GM23338 (cell line): ENCODE results near the gene OR1K1. TPM values are rescaled to one million over a fixed set of nuclear protein-coding genes. Genes with fewer than 3 reads are reported as not detected.

Experiments
- ATAC-seq: fragments of 200-7000 bp; cut with Tn5 transposase; 3 replicates; pipeline ENCODE4 v1.9.1; 2020
- DNase-seq: peaks from one replicate; pipeline ENCODE4 v3.0.0-alpha.2; 2015; ENCODE audit warnings: low spot score
- H2AFZ ChIP-seq: fragments of 200-600 bp; sonication (generic); 2 replicates; pipeline ENCODE4 v1.8.0; 2016; ENCODE audit warnings: antibody characterized with exemption, mild to moderate bottlenecking, moderate library complexity
- H3F3A ChIP-seq: fragments of 200-600 bp; sonication (generic); replicated peaks from 2 replicates; pipeline ENCODE4 v1.8.0; 2017; ENCODE audit warnings: antibody characterized with exemption, mixed run types, low read depth
- H3K27ac ChIP-seq: fragments of 200-600 bp; sonication (generic); 2 replicates; pipeline ENCODE4 v1.6.1; 2016; ENCODE audit warnings: low read depth
- H3K27me3 ChIP-seq: fragments of 200-600 bp; sonication (generic); 2 replicates; pipeline ENCODE4 v1.8.0; 2016; ENCODE audit warnings: mild to moderate bottlenecking, mixed run types, moderate library complexity; ENCODE audit not compliant: insufficient read depth
- H3K36me3 ChIP-seq: fragments of 200-600 bp; sonication (generic); 2 replicates; pipeline ENCODE4 v1.8.0; 2016; ENCODE audit warnings: mild to moderate bottlenecking; ENCODE audit not compliant: insufficient read depth
- H3K4me1 ChIP-seq: fragments of 200-600 bp; sonication (generic); 2 replicates; pipeline ENCODE4 v1.8.0; 2016; ENCODE audit warnings: mild to moderate bottlenecking, moderate library complexity; ENCODE audit not compliant: insufficient read depth
- H3K4me2 ChIP-seq: fragments of 200-600 bp; sonication (generic); 2 replicates; pipeline ENCODE4 v1.7.1; 2017; ENCODE audit warnings: mixed run types
- H3K4me3 ChIP-seq: fragments of 200-600 bp; sonication (generic); 2 replicates; pipeline ENCODE4 v1.6.1; 2016; ENCODE audit warnings: mixed run types
- H3K79me2 ChIP-seq: fragments of 200-600 bp; sonication (generic); replicated peaks from 2 replicates; pipeline ENCODE4 v1.8.0; 2017; ENCODE audit warnings: mild to moderate bottlenecking; ENCODE audit not compliant: insufficient read depth
- H3K9me2 ChIP-seq: fragments of 200-600 bp; sonication (generic); 2 replicates; pipeline ENCODE4 v1.8.0; 2017; ENCODE audit not compliant: insufficient read depth
- H4K20me1 ChIP-seq: fragments of 200-600 bp; sonication (generic); replicated peaks from 2 replicates; pipeline ENCODE4 v1.8.0; 2017; ENCODE audit warnings: mild to moderate bottlenecking; ENCODE audit not compliant: insufficient read depth
- H3K27ac Mint-ChIP-seq: 2 replicates; pipeline ENCODE4 v1.8.0; 2020; ENCODE audit warnings: inconsistent platforms, mild to moderate bottlenecking, moderate library complexity, mixed read lengths
- H3K27me3 Mint-ChIP-seq: 3 replicates; pipeline ENCODE4 v1.8.0; 2022; ENCODE audit warnings: low read depth, mild to moderate bottlenecking, moderate library complexity, mixed read lengths, inconsistent platforms; ENCODE audit not compliant: insufficient read depth, poor library complexity
- H3K36me3 Mint-ChIP-seq: 3 replicates; pipeline ENCODE4 v1.8.0; 2021; ENCODE audit warnings: low read depth, mild to moderate bottlenecking, inconsistent platforms, moderate library complexity, mixed read lengths
- H3K4me1 Mint-ChIP-seq: 3 replicates; pipeline ENCODE4 v1.8.0; 2020; ENCODE audit warnings: mild to moderate bottlenecking, inconsistent platforms, mixed read lengths
- H3K4me3 Mint-ChIP-seq: 3 replicates; pipeline ENCODE4 v1.8.0; 2021; ENCODE audit warnings: moderate library complexity, mild to moderate bottlenecking, inconsistent platforms, mixed read lengths
- H3K9me3 Mint-ChIP-seq: 3 replicates; pipeline ENCODE4 v1.8.0; 2020; ENCODE audit warnings: moderate library complexity, mild to moderate bottlenecking, inconsistent platforms, mixed read lengths
- CREB1 ChIP-seq: fragments of 250-450 bp; sonication (Bioruptor Pico); IDR thresholded peaks from 2 replicates; pipeline ENCODE4 v1.5.0; 2020; ENCODE audit warnings: low read depth, mild to moderate bottlenecking, moderate library complexity
- EZH2 ChIP-seq: fragments of 200-600 bp; sonication (generic); IDR thresholded peaks from one replicate; pipeline ENCODE4 v1.8.0; 2017; ENCODE audit warnings: antibody characterized with exemption, mild to moderate bottlenecking, low read depth; ENCODE audit not compliant: unreplicated experiment
- EZH2phosphoT487 ChIP-seq: fragments of 200-600 bp; sonication (generic); IDR thresholded peaks from one replicate; pipeline ENCODE4 v1.8.1; 2018; ENCODE audit warnings: antibody characterized with exemption; ENCODE audit not compliant: unreplicated experiment
- JUNB ChIP-seq: IDR thresholded peaks from one replicate; pipeline ENCODE4 v1.6.1; 2016; ENCODE audit warnings: antibody characterized with exemption; ENCODE audit not compliant: unreplicated experiment
- NANOG ChIP-seq: IDR thresholded peaks from 2 replicates; pipeline ENCODE4 v1.6.1; 2016; ENCODE audit warnings: antibody characterized with exemption, borderline replicate concordance
- STAT1 ChIP-seq: IDR thresholded peaks from one replicate; pipeline ENCODE4 v1.6.1; 2016; ENCODE audit warnings: antibody characterized with exemption; ENCODE audit not compliant: unreplicated experiment
- ZNF114 ChIP-seq: fragments of 250-450 bp; sonication (Bioruptor Pico); IDR thresholded peaks from 2 replicates; pipeline ENCODE4 v1.5.0; 2020; ENCODE audit warnings: mild to moderate bottlenecking, moderate library complexity
- ZNF331 ChIP-seq: fragments of 250-450 bp; sonication (Bioruptor Pico); IDR thresholded peaks from 2 replicates; pipeline ENCODE4 v1.5.0; 2020; ENCODE audit warnings: low read depth, mild to moderate bottlenecking, moderate library complexity
- polyA plus RNA-seq: library from polyadenylated mRNA; unstranded; fragments of >200 nt; fragmentation: Nextera tagmentation; extraction: Ambion mirVana; gene quantifications from 2 replicates; pipeline ENCODE4 v1.2.1, GENCODE V29; 2016
- total RNA-seq: library from RNA; depleted of rRNA; stranded (reverse); fragments of >200 nt; shearing (Covaris generic); gene quantifications from 2 replicates; pipeline ENCODE4 v1.2.3, GENCODE V29; 2014
- TF ChIP-seq, protein P1 (sequence below): fragments of 250-450 bp; sonication (Bioruptor Pico); IDR thresholded peaks from 2 replicates; pipeline ENCODE4 v1.5.0; 2020; ENCODE audit warnings: mild to moderate bottlenecking, moderate library complexity
- TF ChIP-seq, protein P2 (sequence below), 2 experiments: fragments of 200-600 bp in 1 of 2; sonication (generic) in 1 of 2; conservative IDR thresholded peaks; 2 replicates each; pipeline versions ENCODE4 v1.5.1 to v1.6.1; 2016 to 2017; ENCODE audit warnings: antibody characterized with exemption in 2 of 2, low read depth in 2 of 2, mild to moderate bottlenecking in 2 of 2, moderate library complexity in 1 of 2
- TF ChIP-seq, protein P3 (sequence below): IDR thresholded peaks from 2 replicates; pipeline ENCODE4 v1.6.1; 2016; ENCODE audit warnings: antibody characterized with exemption

Gene OR1K1
- total and polyA plus RNA-seq, 2 experiments from 2014 or later, result not detected

DNA sequence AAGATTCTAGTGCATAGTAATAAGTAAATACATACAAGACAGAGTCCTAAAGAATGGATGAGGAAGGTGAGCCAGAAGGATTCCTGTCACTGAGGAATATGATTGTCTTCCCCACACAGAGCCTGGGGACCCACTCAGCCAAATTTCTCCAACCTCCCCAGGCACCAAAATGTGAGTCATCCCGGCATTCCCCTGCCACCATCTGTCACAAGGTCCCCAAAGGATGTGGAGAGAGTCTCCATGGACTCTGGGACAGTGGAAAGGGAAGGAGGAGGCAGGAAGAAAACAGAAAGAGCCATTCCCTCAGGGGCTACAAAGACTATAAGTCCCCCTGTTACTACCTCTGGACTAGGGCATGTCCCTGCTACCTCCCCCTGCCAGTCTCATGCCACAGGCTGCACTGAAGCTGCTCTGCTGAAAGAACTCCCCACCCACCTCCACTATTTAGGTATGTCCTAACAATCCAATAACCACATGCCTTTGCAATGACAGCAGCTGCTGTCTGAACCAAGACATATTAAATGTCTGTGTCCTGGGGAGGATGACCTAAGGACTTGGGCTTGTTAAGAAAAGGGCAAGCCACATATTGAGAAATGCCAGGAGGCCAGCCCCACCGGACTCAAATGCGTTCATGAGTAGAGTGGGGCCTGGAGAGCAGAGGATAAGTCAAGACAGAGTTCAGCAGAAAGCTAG, 21.8 kb upstream of the OR1K1 start:
- DNase-seq (no peak), ATAC-seq (no peak)
- Mint-ChIP-seq H3K4me1 (no peaks in the 10 kb centered on the region), H3K9me3 (peaks cover 77% of the 10 kb centered on the region), H3K4me3 (no peak overlapping the region), H3K27ac (no peak overlapping the region), H3K36me3 (no peaks in the 10 kb centered on the region; the same call in none of the 3 replicates), H3K27me3 (no peaks in the 10 kb centered on the region)
- Histone ChIP-seq H3K4me3 (no peak overlapping the region), H3K27ac (no peak overlapping the region), H3K27me3 (no peaks in the 10 kb centered on the region), H3K4me2 (no peak overlapping the region), H3K36me3 (no peaks in the 10 kb centered on the region), H3F3A (no peaks in the 10 kb centered on the region), H2AFZ (no peak overlapping the region), H4K20me1 (no peaks in the 10 kb centered on the region), H3K9me2 (no peaks in the 10 kb centered on the region), H3K4me1 (no peaks in the 10 kb centered on the region), H3K79me2 (no peaks in the 10 kb centered on the region)
- TF ChIP-seq ZNF331 (CRISPR knock-in tag) (no peak), NANOG (no peak), JUNB (no peak), STAT1 (no peak), EZH2 (no peak), ZNF114 (CRISPR knock-in tag) (no peak), CREB1 (CRISPR knock-in tag) (no peak), EZH2phosphoT487 (no peak)
- TF ChIP-seq, protein P1, sequence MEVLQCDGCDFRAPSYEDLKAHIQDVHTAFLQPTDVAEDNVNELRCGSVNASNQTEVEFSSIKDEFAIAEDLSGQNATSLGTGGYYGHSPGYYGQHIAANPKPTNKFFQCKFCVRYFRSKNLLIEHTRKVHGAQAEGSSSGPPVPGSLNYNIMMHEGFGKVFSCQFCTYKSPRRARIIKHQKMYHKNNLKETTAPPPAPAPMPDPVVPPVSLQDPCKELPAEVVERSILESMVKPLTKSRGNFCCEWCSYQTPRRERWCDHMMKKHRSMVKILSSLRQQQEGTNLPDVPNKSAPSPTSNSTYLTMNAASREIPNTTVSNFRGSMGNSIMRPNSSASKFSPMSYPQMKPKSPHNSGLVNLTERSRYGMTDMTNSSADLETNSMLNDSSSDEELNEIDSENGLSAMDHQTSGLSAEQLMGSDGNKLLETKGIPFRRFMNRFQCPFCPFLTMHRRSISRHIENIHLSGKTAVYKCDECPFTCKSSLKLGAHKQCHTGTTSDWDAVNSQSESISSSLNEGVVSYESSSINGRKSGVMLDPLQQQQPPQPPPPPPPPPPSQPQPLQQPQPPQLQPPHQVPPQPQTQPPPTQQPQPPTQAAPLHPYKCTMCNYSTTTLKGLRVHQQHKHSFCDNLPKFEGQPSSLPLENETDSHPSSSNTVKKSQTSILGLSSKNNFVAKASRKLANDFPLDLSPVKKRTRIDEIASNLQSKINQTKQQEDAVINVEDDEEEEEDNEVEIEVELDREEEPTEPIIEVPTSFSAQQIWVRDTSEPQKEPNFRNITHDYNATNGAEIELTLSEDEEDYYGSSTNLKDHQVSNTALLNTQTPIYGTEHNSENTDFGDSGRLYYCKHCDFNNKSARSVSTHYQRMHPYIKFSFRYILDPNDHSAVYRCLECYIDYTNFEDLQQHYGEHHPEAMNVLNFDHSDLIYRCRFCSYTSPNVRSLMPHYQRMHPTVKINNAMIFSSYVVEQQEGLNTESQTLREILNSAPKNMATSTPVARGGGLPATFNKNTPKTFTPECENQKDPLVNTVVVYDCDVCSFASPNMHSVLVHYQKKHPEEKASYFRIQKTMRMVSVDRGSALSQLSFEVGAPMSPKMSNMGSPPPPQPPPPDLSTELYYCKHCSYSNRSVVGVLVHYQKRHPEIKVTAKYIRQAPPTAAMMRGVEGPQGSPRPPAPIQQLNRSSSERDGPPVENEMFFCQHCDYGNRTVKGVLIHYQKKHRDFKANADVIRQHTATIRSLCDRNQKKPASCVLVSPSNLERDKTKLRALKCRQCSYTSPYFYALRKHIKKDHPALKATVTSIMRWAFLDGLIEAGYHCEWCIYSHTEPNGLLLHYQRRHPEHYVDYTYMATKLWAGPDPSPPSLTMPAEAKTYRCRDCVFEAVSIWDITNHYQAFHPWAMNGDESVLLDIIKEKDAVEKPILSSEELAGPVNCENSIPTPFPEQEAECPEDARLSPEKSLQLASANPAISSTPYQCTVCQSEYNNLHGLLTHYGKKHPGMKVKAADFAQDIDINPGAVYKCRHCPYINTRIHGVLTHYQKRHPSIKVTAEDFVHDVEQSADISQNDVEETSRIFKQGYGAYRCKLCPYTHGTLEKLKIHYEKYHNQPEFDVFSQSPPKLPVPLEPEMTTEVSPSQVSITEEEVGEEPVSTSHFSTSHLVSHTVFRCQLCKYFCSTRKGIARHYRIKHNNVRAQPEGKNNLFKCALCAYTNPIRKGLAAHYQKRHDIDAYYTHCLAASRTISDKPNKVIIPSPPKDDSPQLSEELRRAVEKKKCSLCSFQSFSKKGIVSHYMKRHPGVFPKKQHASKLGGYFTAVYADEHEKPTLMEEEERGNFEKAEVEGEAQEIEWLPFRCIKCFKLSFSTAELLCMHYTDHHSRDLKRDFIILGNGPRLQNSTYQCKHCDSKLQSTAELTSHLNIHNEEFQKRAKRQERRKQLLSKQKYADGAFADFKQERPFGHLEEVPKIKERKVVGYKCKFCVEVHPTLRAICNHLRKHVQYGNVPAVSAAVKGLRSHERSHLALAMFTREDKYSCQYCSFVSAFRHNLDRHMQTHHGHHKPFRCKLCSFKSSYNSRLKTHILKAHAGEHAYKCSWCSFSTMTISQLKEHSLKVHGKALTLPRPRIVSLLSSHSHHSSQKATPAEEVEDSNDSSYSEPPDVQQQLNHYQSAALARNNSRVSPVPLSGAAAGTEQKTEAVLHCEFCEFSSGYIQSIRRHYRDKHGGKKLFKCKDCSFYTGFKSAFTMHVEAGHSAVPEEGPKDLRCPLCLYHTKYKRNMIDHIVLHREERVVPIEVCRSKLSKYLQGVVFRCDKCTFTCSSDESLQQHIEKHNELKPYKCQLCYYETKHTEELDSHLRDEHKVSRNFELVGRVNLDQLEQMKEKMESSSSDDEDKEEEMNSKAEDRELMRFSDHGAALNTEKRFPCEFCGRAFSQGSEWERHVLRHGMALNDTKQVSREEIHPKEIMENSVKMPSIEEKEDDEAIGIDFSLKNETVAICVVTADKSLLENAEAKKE, result no peak
- TF ChIP-seq, protein P2, sequence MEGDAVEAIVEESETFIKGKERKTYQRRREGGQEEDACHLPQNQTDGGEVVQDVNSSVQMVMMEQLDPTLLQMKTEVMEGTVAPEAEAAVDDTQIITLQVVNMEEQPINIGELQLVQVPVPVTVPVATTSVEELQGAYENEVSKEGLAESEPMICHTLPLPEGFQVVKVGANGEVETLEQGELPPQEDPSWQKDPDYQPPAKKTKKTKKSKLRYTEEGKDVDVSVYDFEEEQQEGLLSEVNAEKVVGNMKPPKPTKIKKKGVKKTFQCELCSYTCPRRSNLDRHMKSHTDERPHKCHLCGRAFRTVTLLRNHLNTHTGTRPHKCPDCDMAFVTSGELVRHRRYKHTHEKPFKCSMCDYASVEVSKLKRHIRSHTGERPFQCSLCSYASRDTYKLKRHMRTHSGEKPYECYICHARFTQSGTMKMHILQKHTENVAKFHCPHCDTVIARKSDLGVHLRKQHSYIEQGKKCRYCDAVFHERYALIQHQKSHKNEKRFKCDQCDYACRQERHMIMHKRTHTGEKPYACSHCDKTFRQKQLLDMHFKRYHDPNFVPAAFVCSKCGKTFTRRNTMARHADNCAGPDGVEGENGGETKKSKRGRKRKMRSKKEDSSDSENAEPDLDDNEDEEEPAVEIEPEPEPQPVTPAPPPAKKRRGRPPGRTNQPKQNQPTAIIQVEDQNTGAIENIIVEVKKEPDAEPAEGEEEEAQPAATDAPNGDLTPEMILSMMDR (conservative IDR thresholded peaks at IDR 0.05; ENCODE audit: low read depth in 2 of 2), result no peak
- TF ChIP-seq, protein P3, sequence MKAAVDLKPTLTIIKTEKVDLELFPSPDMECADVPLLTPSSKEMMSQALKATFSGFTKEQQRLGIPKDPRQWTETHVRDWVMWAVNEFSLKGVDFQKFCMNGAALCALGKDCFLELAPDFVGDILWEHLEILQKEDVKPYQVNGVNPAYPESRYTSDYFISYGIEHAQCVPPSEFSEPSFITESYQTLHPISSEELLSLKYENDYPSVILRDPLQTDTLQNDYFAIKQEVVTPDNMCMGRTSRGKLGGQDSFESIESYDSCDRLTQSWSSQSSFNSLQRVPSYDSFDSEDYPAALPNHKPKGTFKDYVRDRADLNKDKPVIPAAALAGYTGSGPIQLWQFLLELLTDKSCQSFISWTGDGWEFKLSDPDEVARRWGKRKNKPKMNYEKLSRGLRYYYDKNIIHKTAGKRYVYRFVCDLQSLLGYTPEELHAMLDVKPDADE, result no peak
